Spinal cord (tissue), 10 donors: ENCODE data around the gene BCAR3. TPM values are rescaled to one million over a fixed set of nuclear protein-coding genes. Genes with fewer than 3 reads are reported as not detected.
"Not testable (repeated sequence)": the region's sequence is repeated elsewhere in the genome, so short reads cannot be mapped to it uniquely, and the experiment has no call there.

Experiments
- DNase-seq, 6 donors: peaks; one replicate each; pipeline versions ENCODE4 v3.0.0 to v3.0.0-alpha.2; 2013 to 2015; ENCODE audit warnings: low spot score in 6 of 6, low read depth in 4 of 6
- H3K27ac ChIP-seq: one replicate; pipeline ENCODE4 v1.5.1; 2013; ENCODE audit warnings: low read depth, low read length, control low read depth
- H3K27me3 ChIP-seq: one replicate; pipeline ENCODE4 v1.6.1; 2013; ENCODE audit warnings: low read length; ENCODE audit not compliant: control insufficient read depth, insufficient read depth
- H3K36me3 ChIP-seq: one replicate; pipeline ENCODE4 v1.6.1; 2013; ENCODE audit warnings: low read length; ENCODE audit not compliant: control insufficient read depth, insufficient read depth
- H3K4me1 ChIP-seq: one replicate; pipeline ENCODE4 v1.6.1; 2013; ENCODE audit warnings: low read length; ENCODE audit not compliant: control insufficient read depth, insufficient read depth
- H3K4me3 ChIP-seq: one replicate; pipeline ENCODE4 v1.5.1; 2013; ENCODE audit warnings: low read depth, low read length, control low read depth
- H3K9me3 ChIP-seq: one replicate; pipeline ENCODE4 v1.6.1; 2013; ENCODE audit warnings: low read length; ENCODE audit not compliant: control insufficient read depth, insufficient read depth
- WGBS: methylation state at CpG from one replicate; pipeline ENCODE4 v1.1.5; 2013; ENCODE audit warnings: missing lambda C conversion rate; ENCODE audit not compliant: insufficient coverage; 5-methylcytosine and 5-hydroxymethylcytosine counted together
- polyA plus RNA-seq, 2 donors: library from polyadenylated mRNA; unstranded; fragments of 120-200 nt; gene quantifications; one replicate each; pipeline ENCODE4 v1.2.1, GENCODE V29; 2013; ENCODE audit not compliant: insufficient read length in 2 of 2
- total RNA-seq, 2 donors: library from RNA; depleted of rRNA in 1 of 2; stranded (reverse); fragments of 120-200 nt in 1 of 2; fragments of >200 nt in 1 of 2; gene quantifications; one replicate each; pipeline versions ENCODE4 v1.2.3 to v1.2.4, GENCODE V29; 2013 to 2014
- donor health status: healthy.

BCAR3 gene
- total and polyA plus RNA-seq, 4 donors, result 10.4 to 16.7 (median 14.3) TPM

DNA sequence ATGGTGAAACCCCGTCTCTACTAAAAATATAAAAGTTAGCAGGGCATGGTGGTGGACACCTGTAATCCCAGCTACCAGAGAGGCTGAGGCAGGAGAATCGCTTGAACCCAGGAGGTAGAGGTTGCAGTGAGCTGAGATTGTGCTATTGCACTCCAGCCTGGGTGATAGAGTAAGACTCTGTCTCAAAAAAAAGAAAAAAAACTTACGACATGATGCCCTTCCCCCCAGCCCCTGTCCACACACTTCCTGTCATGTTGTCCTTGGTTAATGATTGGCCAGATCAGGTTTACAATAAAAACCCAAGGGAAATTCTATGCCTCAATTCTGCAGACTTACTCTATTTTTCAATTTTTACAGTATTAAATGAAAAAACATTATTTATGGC lies 90.4 kb downstream of the BCAR3 start:
- peaks cover 19% of the 10 kb centered on the region for H3K36me3 ChIP-seq
- not testable (repeated sequence) for H3K9me3 ChIP-seq, H3K4me3 ChIP-seq, DNase-seq, H3K27me3 ChIP-seq, H3K27ac ChIP-seq
- no CpG with 5 or more reads among the region's 3 CpGs for WGBS
- peaks cover 26% of the 10 kb centered on the region for H3K4me1 ChIP-seq

GRCh38 chr1:93588955-93589354 lies 92.7 kb downstream of the BCAR3 start:
- no peaks in the 10 kb centered on the region for H3K27me3 ChIP-seq
- peaks cover 28% of the 10 kb centered on the region for H3K4me1 ChIP-seq
- whole genome bisulfite sequencing, result 95% methylated on average over 19 of the region's 20 CpGs
- H3K4me3 ChIP-seq, result no peak overlapping the region
- no peaks in the 10 kb centered on the region for H3K9me3 ChIP-seq
- peaks cover 22% of the 10 kb centered on the region for H3K36me3 ChIP-seq
- no peak overlapping the region for H3K27ac ChIP-seq
- no peak for DNase-seq

DNA sequence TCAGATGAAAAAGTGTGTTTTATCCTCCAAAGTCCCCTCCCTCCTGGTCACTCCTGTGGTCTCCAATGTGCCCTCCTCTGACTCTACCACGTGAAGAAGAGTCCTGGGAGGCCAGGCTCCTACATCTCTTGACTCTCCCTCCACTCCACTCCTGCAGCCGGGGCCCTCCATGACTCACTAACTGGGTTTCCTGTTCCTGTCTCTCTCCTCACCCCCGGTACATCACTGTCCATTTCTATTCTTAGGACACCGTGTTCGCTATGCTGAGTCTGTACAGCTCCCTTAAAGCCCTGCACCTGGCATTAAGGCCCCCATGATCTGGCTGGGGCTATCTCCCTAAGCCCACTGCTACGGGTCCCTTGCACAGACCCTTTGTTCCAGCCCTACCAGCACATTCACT lies 93.4 kb downstream of the BCAR3 start:
- peaks cover 26% of the 10 kb centered on the region for H3K4me1 ChIP-seq
- no peak overlapping the region for H3K4me3 ChIP-seq
- no peaks in the 10 kb centered on the region for H3K9me3 ChIP-seq
- H3K36me3 ChIP-seq, result peaks cover 22% of the 10 kb centered on the region
- DNase-seq, result no peak
- 85% methylated on average over 6 of the region's 6 CpGs for WGBS
- H3K27me3 ChIP-seq, result no peaks in the 10 kb centered on the region
- H3K27ac ChIP-seq, result no peak overlapping the region

DNA sequence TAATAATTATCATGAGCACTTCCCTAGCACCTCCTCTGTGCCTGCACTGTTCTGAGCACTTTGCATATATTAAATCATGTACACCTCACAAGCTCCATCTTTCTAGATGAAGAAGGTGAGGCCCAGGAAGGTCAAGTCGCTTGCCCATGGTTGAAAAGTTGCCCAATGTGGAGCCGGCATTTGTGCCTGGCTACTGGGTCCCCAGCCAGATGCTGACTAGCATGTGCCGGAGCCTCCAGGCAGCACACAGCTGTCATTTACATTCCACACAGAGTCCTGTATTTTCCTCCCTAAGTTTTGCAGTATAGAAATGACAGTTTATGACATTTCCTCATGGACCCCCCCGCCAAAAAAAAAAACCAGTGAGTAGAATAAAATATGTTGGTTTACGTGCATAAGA lies 94.3 kb downstream of the BCAR3 start:
- no peaks in the 10 kb centered on the region for H3K27me3 ChIP-seq
- DNase-seq, result no peak
- peaks cover 18% of the 10 kb centered on the region for H3K4me1 ChIP-seq
- no peak overlapping the region for H3K27ac ChIP-seq
- no peaks in the 10 kb centered on the region for H3K9me3 ChIP-seq
- H3K4me3 ChIP-seq, result no peak overlapping the region
- 81% methylated on average over 2 of the region's 5 CpGs for WGBS
- peaks cover 28% of the 10 kb centered on the region for H3K36me3 ChIP-seq

DNA sequence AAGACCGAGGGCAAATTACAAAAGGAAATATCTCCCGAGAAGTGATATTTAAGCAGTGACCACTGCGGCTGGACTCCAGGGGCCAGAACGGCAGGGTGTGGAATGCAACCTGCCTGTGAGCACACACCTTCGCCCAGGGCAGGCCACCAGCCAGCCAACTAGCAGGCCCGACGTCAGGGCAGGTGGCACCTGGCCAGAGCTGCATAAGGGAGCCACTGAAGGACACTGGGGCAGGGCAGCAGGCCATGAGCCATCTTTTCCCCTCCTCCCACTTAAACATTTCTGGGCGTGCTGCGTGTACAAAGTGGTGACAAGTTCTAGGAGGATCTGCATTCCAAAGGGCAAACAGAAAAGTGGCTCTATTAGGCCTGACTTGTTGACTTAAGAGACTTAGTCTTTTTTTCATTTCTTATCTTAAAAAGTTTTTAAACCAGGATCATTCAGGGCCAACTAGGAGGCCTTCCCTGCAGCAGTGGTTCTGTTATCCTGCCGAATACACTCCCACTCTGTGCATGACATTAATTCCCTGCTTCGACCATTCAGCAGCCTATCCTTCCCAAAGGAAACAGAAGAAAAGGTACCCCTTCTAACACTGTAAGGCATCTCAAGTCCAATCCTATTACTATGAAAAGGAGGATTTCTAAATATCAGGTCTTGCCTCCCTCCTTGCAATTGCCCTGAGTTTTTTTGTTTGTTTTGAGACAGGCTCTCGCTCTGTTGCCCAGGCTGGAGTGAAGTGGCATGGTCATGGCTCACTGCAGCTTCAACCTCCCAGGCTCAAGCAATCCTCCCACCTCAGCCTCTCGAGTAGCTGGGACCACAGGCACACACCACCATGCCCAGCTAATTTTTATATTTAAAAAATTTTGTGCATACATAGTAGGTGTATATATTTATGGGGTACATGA lies 96.3 kb downstream of the BCAR3 start:
- no peak overlapping the region for H3K4me3 ChIP-seq
- peaks cover 10% of the 10 kb centered on the region for H3K4me1 ChIP-seq
- 68% methylated on average over 7 of the region's 13 CpGs for WGBS
- H3K27me3 ChIP-seq, result no peaks in the 10 kb centered on the region
- DNase-seq, result peak in 1 of 6 donors; percentile 48
- H3K36me3 ChIP-seq, result peaks cover 29% of the 10 kb centered on the region
- H3K27ac ChIP-seq, result peak overlapping the region; percentile 25
- H3K9me3 ChIP-seq, result no peaks in the 10 kb centered on the region

DNA sequence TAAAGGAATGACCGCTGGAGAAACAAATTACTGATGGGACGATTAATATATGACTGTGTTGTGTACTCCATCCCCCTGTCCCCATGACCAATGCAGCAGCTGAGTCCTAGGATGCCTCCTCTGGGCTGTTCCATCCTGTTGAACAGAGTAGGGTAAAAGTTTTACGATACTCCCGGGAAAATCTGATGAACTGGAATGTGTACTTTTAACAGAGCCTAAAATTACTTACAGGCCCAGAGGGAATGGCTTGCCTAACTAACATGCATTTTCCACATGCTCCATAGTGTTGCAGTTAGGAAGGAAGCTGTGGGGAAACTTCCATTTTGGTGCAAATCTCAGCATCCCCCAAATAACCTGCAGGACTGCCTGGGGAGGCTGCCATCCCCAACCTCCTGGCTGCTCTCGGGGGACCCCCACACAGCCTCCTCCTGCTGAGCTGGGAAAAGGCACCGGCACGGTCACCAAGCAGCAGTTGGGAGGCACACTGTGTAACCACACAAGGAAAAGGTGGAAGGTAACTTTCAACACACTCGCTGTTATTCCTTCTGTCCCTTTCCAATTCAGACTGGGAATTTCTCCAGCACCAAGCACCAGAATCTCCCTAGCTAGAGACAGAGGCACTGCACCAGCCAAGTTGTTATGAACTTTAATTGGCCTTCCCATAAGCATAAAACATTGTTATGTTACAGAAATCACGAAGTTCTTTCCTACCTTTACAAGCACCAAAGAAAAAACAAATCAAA lies 97.2 kb downstream of the BCAR3 start:
- H3K27me3 ChIP-seq, result no peaks in the 10 kb centered on the region
- H3K27ac ChIP-seq, result no peak overlapping the region
- 52% methylated on average over 5 of the region's 9 CpGs for WGBS
- peaks cover 12% of the 10 kb centered on the region for H3K4me1 ChIP-seq
- DNase-seq, result peak in 1 of 6 donors; percentile 72
- peaks cover 32% of the 10 kb centered on the region for H3K36me3 ChIP-seq
- no peaks in the 10 kb centered on the region for H3K9me3 ChIP-seq
- no peak overlapping the region for H3K4me3 ChIP-seq

- no peak overlapping the region for H3K27ac ChIP-seq
- H3K9me3 ChIP-seq, result no peaks in the 10 kb centered on the region
- H3K36me3 ChIP-seq, result peaks cover 33% of the 10 kb centered on the region
- 90% methylated on average over 21 of the region's 23 CpGs for WGBS
- DNase-seq, result no peak
- no peak overlapping the region for H3K4me3 ChIP-seq
- H3K4me1 ChIP-seq, result peaks cover 29% of the 10 kb centered on the region
- H3K27me3 ChIP-seq, result no peaks in the 10 kb centered on the region
These were observed 99.5 kb downstream of the BCAR3 start for GRCh38 chr1:93581917-93582850.

GRCh38 chr1:93579891-93580290 lies 101.7 kb downstream of the BCAR3 start:
- H3K36me3 ChIP-seq, result peaks cover 34% of the 10 kb centered on the region
- 89% methylated on average over 5 of the region's 5 CpGs for WGBS
- DNase-seq, result no peak
- no peaks in the 10 kb centered on the region for H3K27me3 ChIP-seq
- H3K4me3 ChIP-seq, result no peak overlapping the region
- peaks cover 43% of the 10 kb centered on the region for H3K4me1 ChIP-seq
- no peak overlapping the region for H3K27ac ChIP-seq
- no peaks in the 10 kb centered on the region for H3K9me3 ChIP-seq
